ENCODE measurements around the gene TCFL5.
A peak's percentile ranks its signal among the peaks of the same experiment; 100 is the strongest.

The TCFL5 gene

GRCh38 chr20:62808211-62808865 is 53.3 kb downstream of the TCFL5 start:
- peak in 1 of 2 experiments; percentile 16 for DNase-seq

GRCh38 chr20:62807444-62808210 is 54.0 kb downstream of the TCFL5 start:
- DNase-seq, result no peak

GRCh38 chr20:62806383-62807050 is 55.1 kb downstream of the TCFL5 start:
- no peak for DNase-seq

GRCh38 chr20:62805711-62806382 is 55.8 kb downstream of the TCFL5 start:
- no peak for DNase-seq

- DNase-seq, result no peak
Observed at GRCh38 chr20:62805155-62805710, 56.4 kb downstream of the TCFL5 start.

GRCh38 chr20:62804627-62805154 is 56.9 kb downstream of the TCFL5 start, which contains the start of gene OGFR:
TSS of gene OGFR (plus strand) at chr20:62804835. CDS start at chr20:62804860, 25 bp downstream.
- no peak for DNase-seq

- DNase-seq, result no peak
Observed at GRCh38 chr20:62804021-62804626, 57.5 kb downstream of the TCFL5 start.

- DNase-seq, result no peak
Observed at GRCh38 chr20:62802026-62802712, 59.5 kb downstream of the TCFL5 start.

GRCh38 chr20:62801284-62802010 is 60.2 kb downstream of the TCFL5 start:
- DNase-seq, result no peak

DNA sequence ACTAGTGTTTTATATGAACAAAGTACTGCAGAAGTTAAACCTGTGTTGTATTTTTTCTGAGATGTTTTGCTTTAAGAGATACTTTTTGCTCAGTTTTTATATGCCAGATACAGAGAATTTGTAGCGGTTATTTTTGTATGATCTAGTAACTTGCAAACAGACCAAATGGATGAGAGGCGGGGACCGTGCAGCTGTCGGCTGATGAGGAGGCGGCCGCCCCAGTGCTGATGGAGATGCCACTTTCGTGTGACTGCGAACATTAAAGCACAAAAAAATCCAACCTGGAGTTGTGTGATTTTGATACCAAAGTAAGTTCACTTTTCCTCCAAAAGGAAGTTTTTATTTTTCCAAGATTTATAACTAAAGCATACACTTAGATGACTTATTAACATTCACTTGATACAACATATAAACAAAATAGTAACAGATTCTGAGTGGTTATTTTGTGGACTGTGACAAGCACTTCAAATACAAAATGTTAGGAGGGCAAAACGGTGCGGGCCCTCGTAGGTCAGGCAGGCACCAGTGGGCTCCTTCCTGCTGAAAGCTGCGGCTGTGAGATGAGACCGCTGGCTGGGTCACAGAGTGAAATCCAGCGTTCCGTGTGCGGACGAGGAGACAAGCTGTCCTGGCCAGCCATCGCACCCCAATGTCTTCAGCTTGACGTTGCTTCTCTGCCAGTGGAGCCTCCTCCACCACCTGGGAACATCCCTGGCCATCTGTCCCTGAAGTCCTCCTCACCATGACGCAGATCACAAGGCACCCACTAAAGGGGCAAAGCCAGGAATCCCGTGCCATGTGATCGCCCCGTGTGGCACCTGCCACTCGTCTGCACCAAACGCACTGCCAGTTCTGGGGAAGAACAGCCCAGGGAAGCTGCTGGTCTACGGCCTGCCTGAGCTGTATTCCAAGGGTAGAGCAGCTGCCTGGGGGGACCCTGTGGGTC is 61.0 kb downstream of the TCFL5 start:
- no peak for DNase-seq

- DNase-seq, result no peak
Observed at GRCh38 chr20:62799873-62800272, 61.7 kb downstream of the TCFL5 start.

- DNase-seq, result no peak
Observed at GRCh38 chr20:62799459-62799858, 62.2 kb downstream of the TCFL5 start.

- DNase-seq, result no peak
Observed at GRCh38 chr20:62799036-62799435, 62.6 kb downstream of the TCFL5 start.

DNA sequence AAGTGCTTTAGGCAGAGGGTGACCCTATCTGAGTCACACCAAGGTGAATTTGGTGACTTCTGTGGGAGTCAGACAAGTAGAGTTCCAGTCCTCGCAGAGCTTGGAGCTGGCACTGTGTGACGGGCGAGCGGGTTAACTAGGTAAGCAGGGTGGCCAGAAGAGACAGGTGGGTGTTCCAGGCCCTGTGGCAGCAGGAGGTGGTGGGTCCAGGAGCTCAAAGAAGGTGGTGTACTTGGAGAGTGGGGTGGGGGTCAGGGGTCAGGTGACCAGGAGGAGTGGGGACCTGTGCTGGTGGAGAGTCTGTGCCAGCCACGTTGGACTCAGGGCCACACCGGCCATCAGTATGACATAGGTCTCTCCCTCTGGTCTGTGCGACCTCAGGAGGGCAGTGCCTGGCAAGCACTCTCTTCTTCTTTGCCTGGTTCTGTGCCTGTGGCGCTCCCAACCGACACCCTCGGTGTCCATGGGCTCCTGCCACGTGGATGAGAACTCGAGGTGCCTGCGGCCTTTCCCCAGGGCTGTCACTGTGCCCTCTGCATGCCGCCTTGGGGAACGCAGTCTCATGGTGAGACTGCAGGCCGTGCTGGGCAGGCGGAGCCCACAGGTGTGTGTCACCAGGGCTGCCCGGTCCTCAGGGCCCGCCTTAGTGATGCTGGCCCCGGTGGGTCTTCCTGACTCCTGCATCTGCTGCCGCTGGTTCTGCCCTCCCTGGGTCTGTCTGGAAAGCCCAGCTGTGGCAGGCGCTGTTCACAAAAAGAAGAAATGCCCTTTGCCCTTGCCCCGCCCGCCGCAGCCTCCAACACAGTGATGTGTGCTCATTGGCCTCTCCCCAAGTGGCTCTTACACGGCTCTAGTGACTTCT is 63.7 kb downstream of the TCFL5 start:
- no peak for DNase-seq

DNA sequence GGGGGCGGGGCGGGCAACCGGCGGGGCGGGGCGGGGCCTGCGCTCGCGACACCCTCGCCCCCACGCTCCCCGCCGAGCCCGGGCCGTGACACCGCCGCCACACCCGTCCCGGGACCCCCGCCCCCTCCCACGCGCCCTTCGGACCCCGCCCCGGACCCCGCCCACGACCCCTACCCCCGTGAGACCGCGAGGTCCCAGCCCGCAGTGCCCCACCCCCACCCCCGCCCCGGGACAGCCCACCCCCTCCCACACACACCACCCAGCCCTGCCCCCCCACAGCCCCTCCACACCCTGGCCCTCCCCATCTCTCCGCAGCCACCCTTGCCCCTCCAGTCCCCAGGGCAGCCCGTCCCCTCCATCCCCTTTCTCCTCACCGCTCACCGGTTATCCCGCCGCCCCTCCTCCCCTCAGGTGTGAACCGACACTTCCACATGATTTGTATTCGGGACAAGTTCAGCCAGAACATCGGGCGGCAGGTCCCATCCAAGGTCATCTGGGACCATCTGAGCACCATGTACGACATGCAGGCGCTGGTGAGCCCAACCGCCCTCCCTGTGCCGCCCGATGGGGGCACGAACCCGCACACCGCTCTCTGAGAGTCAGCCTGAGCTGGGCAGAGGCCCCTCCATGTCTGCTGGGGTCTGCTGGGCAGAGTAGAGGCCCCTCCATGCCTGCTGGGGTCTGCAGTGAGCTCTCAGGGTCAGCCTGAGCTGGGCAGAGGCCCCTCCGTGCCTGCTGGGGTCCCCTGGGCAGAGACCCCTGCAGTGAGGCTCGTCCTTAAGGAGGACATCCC is 64.7 kb downstream of the TCFL5 start:
- no peak for DNase-seq

- peak; percentile 48 for DNase-seq
Observed at GRCh38 chr20:62795023-62795761, 66.4 kb downstream of the TCFL5 start.
